ENCODE results near the gene S100A8.

- TF ChIP-seq CTCF (IDR thresholded peaks at IDR 0.05; ENCODE audit: low read depth, low read length) (no peak), POLR2A (IDR thresholded peaks at IDR 0.05; ENCODE audit: extremely low read depth, insufficient read length) (no peak), MAX (IDR thresholded peaks at IDR 0.05; ENCODE audit: low read depth, low read length) (no peak)
Observed at GRCh38 chr1:153420306-153420705, 29.4 kb upstream of the S100A8 start.

All from NB4 (cell line).